GM19452 (cell line): Measurements from ENCODE around the gene TDRD5.
"Not testable (repeated sequence)": the region's sequence is repeated elsewhere in the genome, so short reads cannot be mapped to it uniquely, and the experiment has no call there.

Experiments used
- ATAC-seq: cut with Tn5 transposase; IDR thresholded peaks from one replicate; pipeline ENCODE4 v1.9.1; 2021; ENCODE audit not compliant: unreplicated experiment

TDRD5 gene

GRCh38 chr1:179599623-179600249 is 8.1 kb downstream of the TDRD5 start:
- ATAC-seq: no peak

- ATAC-seq: no peak
Observed at GRCh38 chr1:179601093-179601492, 9.5 kb downstream of the TDRD5 start.

GRCh38 chr1:179612361-179612760 is 20.7 kb downstream of the TDRD5 start:
- ATAC-seq: no peak

- ATAC-seq: no peak
Observed at GRCh38 chr1:179630719-179631118, 39.1 kb downstream of the TDRD5 start.

- peak; percentile 90 for ATAC-seq
Observed at GRCh38 chr1:179632868-179633267, 41.2 kb downstream of the TDRD5 start.

- no peak for ATAC-seq
Observed at GRCh38 chr1:179637211-179637860, 45.7 kb downstream of the TDRD5 start.

- no peak for ATAC-seq
Observed at GRCh38 chr1:179661018-179661417, 69.4 kb downstream of the TDRD5 start.

GRCh38 chr1:179663810-179664209 is 72.2 kb downstream of the TDRD5 start:
- no peak for ATAC-seq

- ATAC-seq: no peak
Observed at GRCh38 chr1:179677882-179678281, 86.2 kb downstream of the TDRD5 start.

- not testable (repeated sequence) for ATAC-seq
Observed at GRCh38 chr1:179694530-179694929, 102.9 kb downstream of the TDRD5 start.

GRCh38 chr1:179702946-179703539 is 111.4 kb downstream of the TDRD5 start:
- no peak for ATAC-seq

- ATAC-seq: no peak
Observed at GRCh38 chr1:179706339-179706941, 114.8 kb downstream of the TDRD5 start.

GRCh38 chr1:179707406-179707805 is 115.8 kb downstream of the TDRD5 start:
- ATAC-seq: no peak

GRCh38 chr1:179708434-179709195 is 117.0 kb downstream of the TDRD5 start:
- no peak for ATAC-seq

- ATAC-seq: peak; percentile 87
Observed at GRCh38 chr1:179709841-179710329, 118.3 kb downstream of the TDRD5 start.

- ATAC-seq: no peak
Observed at GRCh38 chr1:179714159-179714558, 122.5 kb downstream of the TDRD5 start.

- ATAC-seq: no peak
Observed at GRCh38 chr1:179714623-179715022, 123.0 kb downstream of the TDRD5 start.

GRCh38 chr1:179719272-179719671 is 127.6 kb downstream of the TDRD5 start:
- no peak for ATAC-seq

- ATAC-seq: no peak
Observed at GRCh38 chr1:179728271-179728670, 136.6 kb downstream of the TDRD5 start.

- no peak for ATAC-seq
Observed at GRCh38 chr1:179729881-179730280, 138.2 kb downstream of the TDRD5 start.

- ATAC-seq: no peak
Observed at GRCh38 chr1:179731643-179732042, 140.0 kb downstream of the TDRD5 start.
